Gastroesophageal sphincter (tissue), 3 donors: ENCODE results near the gene FAXDC2.

ENCODE experiments used
- POLR2A ChIP-seq, 2 donors: fragments of 450-650 bp; IDR thresholded peaks; one replicate each; pipeline ENCODE4 v1.6.1; 2017; ENCODE audit warnings: antibody characterized with exemption in 2 of 2, mild to moderate bottlenecking in 2 of 2, moderate library complexity in 1 of 2
- POLR2AphosphoS5 ChIP-seq: sonication (generic); formaldehyde crosslinking; IDR thresholded peaks from one replicate; pipeline ENCODE4 v1.6.1; 2017; ENCODE audit warnings: antibody characterized with exemption
- TF ChIP-seq, protein P1 (sequence below), 4 experiments: fragments of 200-600 bp in 2 of 4; fragments of 450-650 bp in 2 of 4; sonication (generic) in 1 of 4; IDR thresholded peaks; one replicate each; pipeline ENCODE4 v1.5.1; 2017 to 2019; ENCODE audit warnings: antibody characterized with exemption in 4 of 4, mild to moderate bottlenecking in 2 of 4, moderate library complexity in 2 of 4

DNA sequence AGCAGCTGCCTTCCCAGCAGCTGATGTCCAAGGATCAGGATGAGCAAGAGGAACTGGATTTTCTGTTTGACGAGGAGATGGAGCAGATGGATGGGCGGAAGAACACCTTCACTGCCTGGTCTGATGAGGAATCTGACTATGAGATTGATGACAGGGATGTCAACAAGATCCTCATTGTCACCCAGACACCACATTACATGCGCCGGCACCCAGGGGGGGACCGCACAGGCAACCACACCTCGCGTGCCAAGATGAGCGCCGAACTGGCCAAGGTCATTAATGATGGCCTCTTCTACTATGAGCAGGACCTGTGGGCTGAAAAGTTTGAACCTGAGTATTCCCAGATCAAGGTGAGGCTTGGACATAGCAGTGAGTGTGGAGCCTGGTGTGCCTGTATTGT is 48.4 kb downstream of the FAXDC2 start:
- TF ChIP-seq POLR2A (IDR thresholded peaks at IDR 0.05) (no peak), POLR2AphosphoS5 (no peak)
- TF ChIP-seq, protein P1, sequence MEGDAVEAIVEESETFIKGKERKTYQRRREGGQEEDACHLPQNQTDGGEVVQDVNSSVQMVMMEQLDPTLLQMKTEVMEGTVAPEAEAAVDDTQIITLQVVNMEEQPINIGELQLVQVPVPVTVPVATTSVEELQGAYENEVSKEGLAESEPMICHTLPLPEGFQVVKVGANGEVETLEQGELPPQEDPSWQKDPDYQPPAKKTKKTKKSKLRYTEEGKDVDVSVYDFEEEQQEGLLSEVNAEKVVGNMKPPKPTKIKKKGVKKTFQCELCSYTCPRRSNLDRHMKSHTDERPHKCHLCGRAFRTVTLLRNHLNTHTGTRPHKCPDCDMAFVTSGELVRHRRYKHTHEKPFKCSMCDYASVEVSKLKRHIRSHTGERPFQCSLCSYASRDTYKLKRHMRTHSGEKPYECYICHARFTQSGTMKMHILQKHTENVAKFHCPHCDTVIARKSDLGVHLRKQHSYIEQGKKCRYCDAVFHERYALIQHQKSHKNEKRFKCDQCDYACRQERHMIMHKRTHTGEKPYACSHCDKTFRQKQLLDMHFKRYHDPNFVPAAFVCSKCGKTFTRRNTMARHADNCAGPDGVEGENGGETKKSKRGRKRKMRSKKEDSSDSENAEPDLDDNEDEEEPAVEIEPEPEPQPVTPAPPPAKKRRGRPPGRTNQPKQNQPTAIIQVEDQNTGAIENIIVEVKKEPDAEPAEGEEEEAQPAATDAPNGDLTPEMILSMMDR (IDR thresholded peaks at IDR 0.05) = no peak
